GM23248 (cell line): ENCODE data around the gene MBTPS1. TPM values are rescaled to one million over a fixed set of nuclear protein-coding genes. Genes with fewer than 3 reads are reported as not detected.

Experiments
- DNase-seq: peaks from one replicate; pipeline ENCODE4 v3.0.0-alpha.2; 2015
- H2AFZ ChIP-seq: fragments of 200-600 bp; sonication (generic); 2 replicates; pipeline ENCODE4 v1.6.1; 2016; ENCODE audit warnings: antibody characterized with exemption
- H3F3A ChIP-seq: fragments of 200-600 bp; sonication (generic); 2 replicates; pipeline ENCODE4 v1.6.1; 2016; ENCODE audit warnings: mild to moderate bottlenecking, antibody characterized with exemption, mixed run types; ENCODE audit not compliant: insufficient read depth
- H3K27ac ChIP-seq: fragments of 200-600 bp; sonication (generic); 2 replicates; pipeline ENCODE4 v1.5.1; 2016; ENCODE audit warnings: mild to moderate bottlenecking
- H3K27me3 ChIP-seq: fragments of 200-600 bp; sonication (generic); replicated peaks from 2 replicates; pipeline ENCODE4 v1.6.1; 2016; ENCODE audit warnings: mild to moderate bottlenecking; ENCODE audit not compliant: insufficient read depth
- H3K36me3 ChIP-seq: fragments of 200-600 bp; sonication (generic); 2 replicates; pipeline ENCODE4 v1.6.1; 2016; ENCODE audit warnings: low read depth, mild to moderate bottlenecking
- H3K4me1 ChIP-seq: fragments of 200-600 bp; sonication (generic); 2 replicates; pipeline ENCODE4 v1.6.1; 2016; ENCODE audit warnings: mild to moderate bottlenecking; ENCODE audit not compliant: insufficient read depth
- H3K4me2 ChIP-seq: fragments of 200-600 bp; sonication (generic); one replicate; pipeline ENCODE4 v1.6.1; 2016; ENCODE audit warnings: mild to moderate bottlenecking; ENCODE audit not compliant: unreplicated experiment
- H3K4me3 ChIP-seq: fragments of 200-600 bp; sonication (generic); 2 replicates; pipeline ENCODE4 v1.5.1; 2016; ENCODE audit warnings: mild to moderate bottlenecking
- H3K79me2 ChIP-seq: fragments of 200-600 bp; sonication (generic); 2 replicates; pipeline ENCODE4 v1.6.1; 2016; ENCODE audit warnings: mild to moderate bottlenecking; ENCODE audit not compliant: insufficient read depth
- H3K9ac ChIP-seq: fragments of 200-600 bp; sonication (generic); 2 replicates; pipeline ENCODE4 v1.6.1; 2016; ENCODE audit warnings: mild to moderate bottlenecking
- H3K9me2 ChIP-seq: fragments of 200-600 bp; sonication (generic); 2 replicates; pipeline ENCODE4 v1.6.1; 2016; ENCODE audit warnings: mixed run types, mild to moderate bottlenecking, moderate library complexity; ENCODE audit not compliant: insufficient read depth
- H3K9me3 ChIP-seq: fragments of 200-600 bp; sonication (generic); one replicate; pipeline ENCODE4 v1.6.1; 2017; ENCODE audit warnings: low read depth
- H4K20me1 ChIP-seq: fragments of 200-600 bp; sonication (generic); 2 replicates; pipeline ENCODE4 v1.6.0; 2016; ENCODE audit not compliant: insufficient read depth
- EZH2 ChIP-seq: fragments of 200-600 bp; sonication (generic); IDR thresholded peaks from 2 replicates; pipeline ENCODE4 v1.6.1; 2018; ENCODE audit warnings: antibody characterized with exemption, mild to moderate bottlenecking; ENCODE audit not compliant: insufficient read depth, poor library complexity, severe bottlenecking
- EZH2phosphoT487 ChIP-seq: fragments of 200-600 bp; sonication (generic); IDR thresholded peaks from 2 replicates; pipeline ENCODE4 v1.6.1; 2018; ENCODE audit warnings: antibody characterized with exemption, moderate library complexity, mild to moderate bottlenecking, low read depth; ENCODE audit not compliant: insufficient read depth
- WGBS, 2 experiments: methylation state at CpG; one replicate each; pipeline ENCODE4 v1.1.6; 2015 to 2017; ENCODE audit warnings: low lambda C conversion rate in 2 of 2, low coverage in 1 of 2; ENCODE audit errors: missing lambda C conversion rate in 2 of 2; 5-methylcytosine and 5-hydroxymethylcytosine counted together
- in situ Hi-C: fragments of 300-500 bp; cut with MboI; formaldehyde crosslinking; loops from 2 replicates; pipeline ENCODE4 v1.15.0; 2020
- polyA plus RNA-seq: library from polyadenylated mRNA; unstranded; fragments of >200 nt; fragmentation: Nextera tagmentation; extraction: Ambion mirVana; gene quantifications from 2 replicates; pipeline ENCODE4 v1.2.1, GENCODE V29; 2016
- total RNA-seq: library from RNA; depleted of rRNA; stranded (reverse); fragments of >200 nt; shearing (Covaris generic); gene quantifications from 2 replicates; pipeline ENCODE4 v1.2.3, GENCODE V29; 2014

MBTPS1 gene
- total and polyA plus RNA-seq, 2 experiments from 2014 or later, result 84.0 to 95.7 TPM

DNA sequence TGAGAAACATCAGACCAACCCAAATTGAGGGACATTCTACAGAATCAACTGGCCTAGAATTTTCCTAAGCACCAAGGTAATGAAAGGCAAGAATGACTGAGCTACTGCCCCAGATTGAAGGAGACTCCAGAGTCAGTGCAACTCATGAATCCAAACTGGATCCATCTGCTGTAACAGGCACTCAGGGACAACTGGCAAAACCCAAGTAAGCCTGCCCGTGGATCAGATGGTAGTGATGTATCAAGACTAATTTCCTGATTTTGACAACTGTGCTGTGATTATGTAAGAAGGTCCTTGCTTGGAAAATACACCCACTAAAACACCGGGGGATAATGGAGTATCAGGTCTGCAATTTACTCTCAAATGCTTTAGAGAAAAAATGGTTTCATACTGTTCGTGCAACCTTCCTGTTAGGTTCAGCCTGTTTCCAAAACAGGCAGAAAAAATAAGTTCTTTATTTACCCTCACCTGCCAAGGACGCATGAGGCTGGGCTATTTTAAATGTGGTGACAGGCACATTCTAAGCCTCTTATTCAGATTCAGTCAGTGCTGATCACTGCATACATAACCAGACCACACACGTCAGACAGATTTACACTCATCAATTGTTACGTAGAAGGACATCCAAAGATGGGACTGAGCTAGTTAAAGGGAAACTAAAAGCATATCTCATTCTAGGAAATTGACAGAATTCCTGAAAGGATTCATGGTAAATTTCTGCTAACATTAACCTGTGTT, 7.0 kb downstream of the MBTPS1 start:
- Histone ChIP-seq H3K4me3 (no peak overlapping the region), H3K4me1 (no peaks in the 10 kb centered on the region), H3K9me2 (no peaks in the 10 kb centered on the region), H2AFZ (no peak overlapping the region), H3F3A (no peaks in the 10 kb centered on the region), H3K4me2 (no peak overlapping the region), H3K27ac (no peak overlapping the region), H3K79me2 (peaks cover 100% of the 10 kb centered on the region), H3K9me3 (no peaks in the 10 kb centered on the region), H3K27me3 (no peaks in the 10 kb centered on the region), H4K20me1 (peaks cover 12% of the 10 kb centered on the region; the same call in 1 of the 2 replicates), H3K9ac (no peak overlapping the region), H3K36me3 (no peaks in the 10 kb centered on the region)
- peak; percentile 20 for DNase-seq
- no peak for TF ChIP-seq EZH2phosphoT487
- no peak for TF ChIP-seq EZH2
- in situ Hi-C loops, result no loop called here
- WGBS, 2 experiments, result 70 to 71% methylated on average over 6 of the region's 6 CpGs

DNA sequence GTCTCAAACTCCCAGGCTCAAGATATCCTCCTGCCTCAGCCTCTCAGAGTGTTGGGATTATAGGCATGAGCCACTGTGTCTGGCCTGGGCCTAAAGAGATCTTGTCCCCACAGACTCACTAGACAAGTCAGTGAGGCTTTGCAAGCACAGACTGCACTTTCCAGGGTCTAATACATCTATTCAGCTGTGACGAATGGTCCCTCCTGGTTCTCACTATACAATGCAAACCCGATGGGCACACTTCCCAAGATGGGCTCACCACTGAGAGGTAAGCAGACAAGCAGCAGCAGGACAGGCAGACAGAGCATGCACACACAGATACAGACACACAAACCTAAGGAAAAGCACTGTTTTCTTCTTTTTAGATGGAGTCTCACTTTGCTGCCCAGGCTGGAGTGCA, 8.8 kb downstream of the MBTPS1 start:
- TF ChIP-seq EZH2phosphoT487 (no peak), EZH2 (no peak)
- 82 to 85% methylated on average over 2 of the region's 2 CpGs for WGBS, 2 experiments
- peaks cover 100% of the 10 kb centered on the region for H3K79me2 ChIP-seq

DNA sequence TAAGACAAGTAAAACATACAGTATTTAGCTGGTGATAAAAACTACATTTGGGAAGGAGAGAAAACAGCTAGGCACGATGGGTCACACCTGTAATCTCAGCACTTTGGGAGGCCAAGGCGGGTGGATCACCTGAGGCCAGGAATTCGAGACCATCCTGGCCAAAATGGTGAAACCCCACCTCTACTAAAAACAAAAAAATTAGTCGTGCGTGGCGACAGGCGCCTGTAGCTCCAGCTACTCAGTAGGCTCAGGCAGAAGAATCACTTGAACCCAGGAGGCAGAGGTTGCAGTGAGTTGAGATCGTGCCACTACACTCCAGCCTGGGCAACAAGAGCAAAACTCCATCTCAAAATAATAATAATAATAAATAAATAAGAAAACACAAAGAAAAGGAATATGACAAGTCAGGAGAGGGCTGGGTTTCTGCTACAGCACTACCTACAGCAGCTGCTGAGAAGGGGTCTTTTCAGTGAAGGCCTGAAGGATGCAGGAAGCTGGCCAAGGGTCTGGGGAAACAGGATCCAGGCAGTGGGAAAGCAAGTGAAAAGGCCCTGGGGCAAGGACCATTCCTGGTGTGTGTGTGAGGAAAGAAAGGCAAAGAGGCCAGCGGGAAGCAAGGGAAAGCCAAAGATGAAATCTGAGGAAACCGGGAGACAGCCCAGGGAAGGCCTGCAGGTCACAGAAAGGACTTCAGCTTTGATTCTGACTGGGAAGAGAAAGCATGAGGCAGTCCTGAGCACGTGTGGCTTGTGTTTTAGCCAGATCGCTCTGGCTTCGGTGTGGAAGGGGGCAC, 10.6 kb downstream of the MBTPS1 start:
- Histone ChIP-seq H3K9me2 (no peaks in the 10 kb centered on the region), H3K27me3 (no peaks in the 10 kb centered on the region), H3K4me1 (peaks cover 11% of the 10 kb centered on the region), H2AFZ (no peak overlapping the region), H3K4me3 (no peak overlapping the region), H4K20me1 (peaks cover 12% of the 10 kb centered on the region; the same call in 1 of the 2 replicates), H3K9ac (no peak overlapping the region), H3K27ac (no peak overlapping the region), H3K79me2 (peaks cover 100% of the 10 kb centered on the region), H3K9me3 (no peaks in the 10 kb centered on the region), H3K36me3 (peaks cover 7% of the 10 kb centered on the region; the same call in 1 of the 2 replicates), H3K4me2 (no peak overlapping the region), H3F3A (peaks cover 11% of the 10 kb centered on the region; the same call in 1 of the 2 replicates)
- WGBS, 2 experiments, result 91 to 92% methylated on average over 13 of the region's 13 CpGs
- TF ChIP-seq EZH2phosphoT487, result no peak
- no peak for TF ChIP-seq EZH2
- in situ Hi-C loops, result no loop called here
- DNase-seq, result no peak

More for the DNA sequence above, 8.8 kb downstream of the MBTPS1 start:
- H4K20me1 ChIP-seq, result peaks cover 12% of the 10 kb centered on the region; the same call in 1 of the 2 replicates
- peaks cover 5% of the 10 kb centered on the region; the same call in 1 of the 2 replicates for H3F3A ChIP-seq
- no peaks in the 10 kb centered on the region for H3K9me2 ChIP-seq
- no peaks in the 10 kb centered on the region for H3K9me3 ChIP-seq
- H3K4me1 ChIP-seq, result peaks cover 11% of the 10 kb centered on the region
- no peaks in the 10 kb centered on the region for H3K36me3 ChIP-seq
- H3K4me3 ChIP-seq, result no peak overlapping the region
- H3K9ac ChIP-seq, result no peak overlapping the region
- no peak overlapping the region for H3K27ac ChIP-seq
- H3K4me2 ChIP-seq, result no peak overlapping the region
- DNase-seq, result no peak
- in situ Hi-C loops, result no loop called here
- H3K27me3 ChIP-seq, result no peaks in the 10 kb centered on the region
- no peak overlapping the region for H2AFZ ChIP-seq

DNA sequence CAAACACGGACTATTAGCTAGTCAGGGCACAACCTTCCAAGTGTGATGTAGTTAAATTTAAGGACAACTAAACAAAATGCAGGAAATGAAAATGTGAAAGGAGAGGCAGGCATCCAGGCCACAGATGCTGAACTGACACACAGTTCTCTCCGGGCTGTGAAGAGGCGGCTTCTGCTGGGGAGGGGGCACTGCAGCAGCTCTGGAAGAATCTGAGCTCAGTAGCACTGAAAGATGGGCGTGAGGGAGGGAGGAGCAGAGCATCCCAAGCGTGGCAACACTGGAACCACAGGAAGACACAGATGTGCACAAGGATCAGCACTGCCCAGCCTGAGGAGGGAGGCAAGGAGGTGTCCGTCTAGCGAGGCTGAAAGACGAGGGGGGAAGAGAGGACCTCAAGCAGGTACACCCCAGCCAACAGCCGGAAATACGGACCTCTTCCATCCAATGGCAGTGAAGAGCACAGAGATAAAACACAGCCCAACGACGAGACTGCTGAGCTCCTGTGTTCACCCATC, 11.4 kb downstream of the MBTPS1 start:
- in situ Hi-C loops, result no loop called here
- WGBS, 2 experiments, result 72 to 76% methylated on average over 12 of the region's 12 CpGs
- peaks cover 100% of the 10 kb centered on the region for H3K79me2 ChIP-seq

More for the DNA sequence above, 11.4 kb downstream of the MBTPS1 start:
- no peak for TF ChIP-seq EZH2
- no peak for TF ChIP-seq EZH2phosphoT487
- H3K4me3 ChIP-seq, result no peak overlapping the region
- H2AFZ ChIP-seq, result no peak overlapping the region
- H3K4me1 ChIP-seq, result peaks cover 11% of the 10 kb centered on the region
- H3K9me2 ChIP-seq, result no peaks in the 10 kb centered on the region
- no peak for DNase-seq
- H4K20me1 ChIP-seq, result peaks cover 6% of the 10 kb centered on the region; the same call in 1 of the 2 replicates
- H3K4me2 ChIP-seq, result no peak overlapping the region
- H3F3A ChIP-seq, result peaks cover 11% of the 10 kb centered on the region; the same call in 1 of the 2 replicates
- no peaks in the 10 kb centered on the region for H3K27me3 ChIP-seq
- peaks cover 7% of the 10 kb centered on the region; the same call in 1 of the 2 replicates for H3K36me3 ChIP-seq
- no peak overlapping the region for H3K9ac ChIP-seq
- no peaks in the 10 kb centered on the region for H3K9me3 ChIP-seq
- H3K27ac ChIP-seq, result no peak overlapping the region
